ENCODE measurements around the gene CSE1L. TPM values are rescaled to one million over a fixed set of nuclear protein-coding genes. Genes with fewer than 3 reads are reported as not detected.
"Not testable (repeated sequence)": the region's sequence is repeated elsewhere in the genome, so short reads cannot be mapped to it uniquely, and the experiment has no call there.

Gene CSE1L
- total and polyA plus RNA-seq, 2 donors from 2014 or later, result 32.4 to 39.6 TPM

- FAIRE-seq, result no peak
- no peak for DNase-seq
- intact Hi-C loops (cut with DNase I), result no loop called here
- H3K36me3 ChIP-seq (ENCODE audit: control insufficient read depth in 2 of 3, insufficient read depth in 3 of 3, low read length in 3 of 3), result peaks cover 0 to 18% (median 4%) of the 10 kb centered on the region in 3 donors
- no peak for TF ChIP-seq CTCF (IDR thresholded peaks at IDR 0.05; ENCODE audit: borderline replicate concordance, extremely low read depth, insufficient read depth)
- no peak overlapping the region for H3K4me3 ChIP-seq (ENCODE audit: low read length in 3 of 3)
- H3K9me3 ChIP-seq (ENCODE audit: control insufficient read depth in 2 of 3, insufficient read depth in 1 of 3, low read length in 3 of 3), result no peaks in the 10 kb centered on the region
- no peak overlapping the region for H3K9ac ChIP-seq (ENCODE audit: low read length in 3 of 3)
- H3K27me3 ChIP-seq (ENCODE audit: control insufficient read depth, insufficient read depth, low read length), result no peaks in the 10 kb centered on the region
- no peak overlapping the region for H3K27ac ChIP-seq (ENCODE audit: low read depth in 2 of 2, low read length in 2 of 2)
- no peaks in the 10 kb centered on the region for H3K4me1 ChIP-seq (ENCODE audit: control insufficient read depth in 2 of 3, insufficient read depth in 2 of 3, low read depth in 1 of 3, low read length in 3 of 3)
Observed at GRCh38 chr20:49063279-49063678, 17.2 kb downstream of the CSE1L start.

- Histone ChIP-seq H3K4me1 (ENCODE audit: control insufficient read depth in 2 of 3, insufficient read depth in 2 of 3, low read depth in 1 of 3, low read length in 3 of 3) (no peaks in the 10 kb centered on the region), H3K27me3 (ENCODE audit: control insufficient read depth, insufficient read depth, low read length) (no peaks in the 10 kb centered on the region), H3K9me3 (ENCODE audit: control insufficient read depth in 2 of 3, insufficient read depth in 1 of 3, low read length in 3 of 3) (no peaks in the 10 kb centered on the region), H3K27ac (ENCODE audit: low read depth in 2 of 2, low read length in 2 of 2) (no peak overlapping the region), H3K4me3 (ENCODE audit: low read length in 3 of 3) (no peak overlapping the region), H3K36me3 (ENCODE audit: control insufficient read depth in 2 of 3, insufficient read depth in 3 of 3, low read length in 3 of 3) (peaks cover 5 to 34% (median 12%) of the 10 kb centered on the region in 3 donors), H3K9ac (ENCODE audit: low read length in 3 of 3) (no peak overlapping the region)
- no peak for DNase-seq
- no peak for TF ChIP-seq CTCF (IDR thresholded peaks at IDR 0.05; ENCODE audit: borderline replicate concordance, extremely low read depth, insufficient read depth)
- intact Hi-C loops (cut with DNase I), result no loop called here
- no peak for FAIRE-seq
Observed at GRCh38 chr20:49074521-49074920, 28.4 kb downstream of the CSE1L start.

- Histone ChIP-seq H3K36me3 (ENCODE audit: control insufficient read depth in 2 of 3, insufficient read depth in 3 of 3, low read length in 3 of 3) (peaks cover 2 to 26% (median 10%) of the 10 kb centered on the region in 3 donors), H3K4me3 (ENCODE audit: low read length in 3 of 3) (no peak overlapping the region), H3K9me3 (ENCODE audit: control insufficient read depth in 2 of 3, insufficient read depth in 1 of 3, low read length in 3 of 3) (no peaks in the 10 kb centered on the region), H3K27me3 (ENCODE audit: control insufficient read depth, insufficient read depth, low read length) (no peaks in the 10 kb centered on the region), H3K9ac (ENCODE audit: low read length in 3 of 3) (no peak overlapping the region), H3K4me1 (ENCODE audit: control insufficient read depth in 2 of 3, insufficient read depth in 2 of 3, low read depth in 1 of 3, low read length in 3 of 3) (no peaks in the 10 kb centered on the region), H3K27ac (ENCODE audit: low read depth in 2 of 2, low read length in 2 of 2) (no peak overlapping the region)
- no peak for TF ChIP-seq CTCF (IDR thresholded peaks at IDR 0.05; ENCODE audit: borderline replicate concordance, extremely low read depth, insufficient read depth)
- DNase-seq (no peak), FAIRE-seq (no peak)
- intact Hi-C loops (cut with DNase I), result no loop called here
Observed at GRCh38 chr20:49078310-49078709, 32.2 kb downstream of the CSE1L start.

- H3K9me3 ChIP-seq (ENCODE audit: control insufficient read depth in 2 of 3, insufficient read depth in 1 of 3, low read length in 3 of 3); H3K9ac ChIP-seq (ENCODE audit: low read length in 3 of 3); FAIRE-seq; H3K27me3 ChIP-seq (ENCODE audit: control insufficient read depth, insufficient read depth, low read length); DNase-seq; intact Hi-C loops (cut with DNase I); H3K4me3 ChIP-seq (ENCODE audit: low read length in 3 of 3); H3K27ac ChIP-seq (ENCODE audit: low read depth in 2 of 2, low read length in 2 of 2); H3K4me1 ChIP-seq (ENCODE audit: control insufficient read depth in 2 of 3, insufficient read depth in 2 of 3, low read depth in 1 of 3, low read length in 3 of 3): not testable (repeated sequence)
- peaks cover 12 to 46% (median 13%) of the 10 kb centered on the region in 3 donors for H3K36me3 ChIP-seq (ENCODE audit: control insufficient read depth in 2 of 3, insufficient read depth in 3 of 3, low read length in 3 of 3)
Observed at GRCh38 chr20:49082295-49082694, 36.2 kb downstream of the CSE1L start.

All from kidney (tissue), 14 donors.